ENCODE measurements around the gene ADGRB2. TPM values are rescaled to one million over a fixed set of nuclear protein-coding genes. Genes with fewer than 3 reads are reported as not detected.

The ADGRB2 gene
- total RNA-seq, 1 donor from 2014 or later = 7.1 TPM

- TF ChIP-seq EZH2 (IDR thresholded peaks at IDR 0.05) (no peak), CTCF (IDR thresholded peaks at IDR 0.05) (no peak), EZH2phosphoT487 (IDR thresholded peaks at IDR 0.05) (no peak)
- H3K4me1 Mint-ChIP-seq = peaks cover 56% of the 10 kb centered on the region
- no peak for DNase-seq (ENCODE audit: low spot score)
- Histone ChIP-seq H3K27me3 (no peaks in the 10 kb centered on the region), H3F3A (ENCODE audit: low read depth) (peaks cover 5% of the 10 kb centered on the region), H3K4me3 (no peak overlapping the region), H3K36me3 (no peaks in the 10 kb centered on the region), H4K20me1 (ENCODE audit: low read depth) (peaks cover 12% of the 10 kb centered on the region), H3K79me2 (ENCODE audit: low read depth) (no peaks in the 10 kb centered on the region), H3K4me1 (peaks cover 23% of the 10 kb centered on the region), H3K9ac (no peak overlapping the region), H3K27ac (no peak overlapping the region), H3K9me3 (ENCODE audit: low read depth) (no peaks in the 10 kb centered on the region), H2AFZ (replicated peaks) (no peak overlapping the region), H3K4me2 (no peak overlapping the region)
- H3K36me3 Mint-ChIP-seq = no peaks in the 10 kb centered on the region
- H3K9me3 Mint-ChIP-seq = no peaks in the 10 kb centered on the region
- peak overlapping the region; percentile 76 for H3K27ac Mint-ChIP-seq
- peaks cover 8% of the 10 kb centered on the region for H3K27me3 Mint-ChIP-seq (ENCODE audit: insufficient read depth, low read depth)
- H3K4me3 Mint-ChIP-seq = no peak overlapping the region
These were observed 14.1 kb downstream of the ADGRB2 start for GRCh38 chr1:31749785-31750735.

DNA sequence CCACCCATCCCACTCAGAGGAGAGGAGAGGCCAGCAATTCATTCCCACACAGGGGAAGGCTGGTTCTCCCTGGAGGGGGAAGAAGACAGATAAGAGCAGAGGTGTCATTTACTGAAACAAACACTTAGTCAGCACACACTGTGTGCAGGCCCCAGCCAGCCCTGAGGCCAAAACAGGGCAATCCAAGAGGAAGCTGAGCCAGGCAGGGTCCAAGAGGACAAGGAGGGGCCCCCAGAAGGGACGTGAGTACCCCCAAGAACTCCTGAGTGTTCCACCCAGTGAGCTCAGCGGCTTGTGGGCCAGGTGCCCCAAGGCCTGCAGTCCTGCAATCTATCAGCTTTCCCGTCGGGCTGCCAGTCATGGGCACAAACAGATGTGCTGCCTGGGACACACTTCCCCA, 15.8 kb downstream of the ADGRB2 start:
- Mint-ChIP-seq H3K36me3 (no peaks in the 10 kb centered on the region), H3K9me3 (no peaks in the 10 kb centered on the region), H3K27me3 (ENCODE audit: insufficient read depth, low read depth) (peaks cover 7% of the 10 kb centered on the region), H3K4me3 (no peak overlapping the region), H3K4me1 (peaks cover 58% of the 10 kb centered on the region), H3K27ac (no peak overlapping the region)
- DNase-seq (ENCODE audit: low spot score) = no peak
- Histone ChIP-seq H3K4me3 (no peak overlapping the region), H3K9ac (no peak overlapping the region), H2AFZ (replicated peaks) (no peak overlapping the region), H3F3A (ENCODE audit: low read depth) (peaks cover 5% of the 10 kb centered on the region), H3K79me2 (ENCODE audit: low read depth) (no peaks in the 10 kb centered on the region), H3K27me3 (no peaks in the 10 kb centered on the region), H3K36me3 (no peaks in the 10 kb centered on the region), H4K20me1 (ENCODE audit: low read depth) (peaks cover 12% of the 10 kb centered on the region), H3K27ac (no peak overlapping the region), H3K4me2 (no peak overlapping the region), H3K9me3 (ENCODE audit: low read depth) (no peaks in the 10 kb centered on the region), H3K4me1 (peaks cover 23% of the 10 kb centered on the region)
- no peak for TF ChIP-seq EZH2phosphoT487 (IDR thresholded peaks at IDR 0.05)

- Mint-ChIP-seq H3K9me3 (no peaks in the 10 kb centered on the region), H3K4me1 (peaks cover 53% of the 10 kb centered on the region), H3K36me3 (no peaks in the 10 kb centered on the region), H3K27me3 (ENCODE audit: insufficient read depth, low read depth) (peaks cover 8% of the 10 kb centered on the region), H3K4me3 (no peak overlapping the region), H3K27ac (peak overlapping the region; percentile 2)
- Histone ChIP-seq H3K27ac (no peak overlapping the region), H3K79me2 (ENCODE audit: low read depth) (no peaks in the 10 kb centered on the region), H2AFZ (replicated peaks) (no peak overlapping the region), H4K20me1 (ENCODE audit: low read depth) (peaks cover 12% of the 10 kb centered on the region), H3F3A (ENCODE audit: low read depth) (peaks cover 5% of the 10 kb centered on the region), H3K36me3 (no peaks in the 10 kb centered on the region), H3K4me3 (no peak overlapping the region), H3K4me1 (peaks cover 22% of the 10 kb centered on the region), H3K4me2 (no peak overlapping the region), H3K9ac (no peak overlapping the region), H3K9me3 (ENCODE audit: low read depth) (no peaks in the 10 kb centered on the region), H3K27me3 (no peaks in the 10 kb centered on the region)
- no peak for DNase-seq (ENCODE audit: low spot score)
- TF ChIP-seq EZH2 (IDR thresholded peaks at IDR 0.05) = no peak
These were observed 16.8 kb downstream of the ADGRB2 start for GRCh38 chr1:31747304-31747703.

GRCh38 chr1:31746687-31747086, 17.5 kb downstream of the ADGRB2 start:
- Mint-ChIP-seq H3K27ac (peak overlapping the region; percentile 38), H3K9me3 (no peaks in the 10 kb centered on the region), H3K27me3 (ENCODE audit: insufficient read depth, low read depth) (peaks cover 8% of the 10 kb centered on the region), H3K4me1 (peaks cover 48% of the 10 kb centered on the region), H3K4me3 (no peak overlapping the region), H3K36me3 (no peaks in the 10 kb centered on the region)
- H3K9me3 ChIP-seq (ENCODE audit: low read depth) = no peaks in the 10 kb centered on the region
- no peak overlapping the region for H3K9ac ChIP-seq
- H3K79me2 ChIP-seq (ENCODE audit: low read depth) = no peaks in the 10 kb centered on the region
- H3K4me3 ChIP-seq = no peak overlapping the region
- peaks cover 12% of the 10 kb centered on the region for H4K20me1 ChIP-seq (ENCODE audit: low read depth)
- no peaks in the 10 kb centered on the region for H3K36me3 ChIP-seq
- H3K27ac ChIP-seq = no peak overlapping the region
- TF ChIP-seq EZH2phosphoT487 (IDR thresholded peaks at IDR 0.05) = no peak
- no peak for TF ChIP-seq CTCF (IDR thresholded peaks at IDR 0.05)
- no peak for TF ChIP-seq EZH2 (IDR thresholded peaks at IDR 0.05)
- H2AFZ ChIP-seq (replicated peaks) = no peak overlapping the region
- peaks cover 5% of the 10 kb centered on the region for H3F3A ChIP-seq (ENCODE audit: low read depth)
- H3K27me3 ChIP-seq = no peaks in the 10 kb centered on the region
- H3K4me2 ChIP-seq = peak overlapping the region; percentile 0
- no peak for DNase-seq (ENCODE audit: low spot score)
- H3K4me1 ChIP-seq = peaks cover 20% of the 10 kb centered on the region
